MV-4-11 (cell line): ENCODE results near the gene MCM10.
"Not testable (repeated sequence)": the region's sequence is repeated elsewhere in the genome, so short reads cannot be mapped to it uniquely, and the experiment has no call there.

Experiments
- DNase-seq: peaks from one replicate; lab custom pipeline; 2025; lab: John Stamatoyannopoulos, UW

MCM10 gene

GRCh38 chr10:13160934-13161856 lies at the start of gene MCM10:
TSS of gene MCM10 (plus strand) at chr10:13161558. CDS start at chr10:13164203, 2,645 bp downstream.
- DNase-seq = peak; percentile 99

- no peak for DNase-seq
These were observed 47.8 kb upstream of the MCM10 start for GRCh38 chr10:13113544-13113943.

- DNase-seq = peak; percentile 17
These were observed 45.2 kb upstream of the MCM10 start for GRCh38 chr10:13115832-13116803.

GRCh38 chr10:13117841-13118783 lies 43.2 kb upstream of the MCM10 start:
- DNase-seq = peak; percentile 98

GRCh38 chr10:13118784-13119410 lies 42.5 kb upstream of the MCM10 start:
- DNase-seq = no peak

GRCh38 chr10:13120786-13121499 lies 40.4 kb upstream of the MCM10 start:
- peak; percentile 81 for DNase-seq

- no peak for DNase-seq
These were observed 39.9 kb upstream of the MCM10 start for GRCh38 chr10:13121500-13121854.

- no peak for DNase-seq
These were observed 24.7 kb upstream of the MCM10 start for GRCh38 chr10:13136651-13137050.

GRCh38 chr10:13139150-13139549 lies 22.2 kb upstream of the MCM10 start:
- DNase-seq = no peak

GRCh38 chr10:13139676-13140075 lies 21.7 kb upstream of the MCM10 start:
- DNase-seq = no peak

GRCh38 chr10:13140627-13141190 lies 20.6 kb upstream of the MCM10 start:
- DNase-seq = no peak

- no peak for DNase-seq
These were observed 17.6 kb upstream of the MCM10 start for GRCh38 chr10:13143766-13144165.

- no peak for DNase-seq
These were observed 16.5 kb upstream of the MCM10 start for GRCh38 chr10:13144814-13145213.

- DNase-seq = no peak
These were observed 15.0 kb upstream of the MCM10 start for GRCh38 chr10:13146379-13146778.

GRCh38 chr10:13147161-13147560 lies 14.2 kb upstream of the MCM10 start:
- no peak for DNase-seq

GRCh38 chr10:13152296-13152695 lies 9.1 kb upstream of the MCM10 start:
- DNase-seq = no peak

GRCh38 chr10:13155860-13156259 lies 5.5 kb upstream of the MCM10 start:
- DNase-seq = not testable (repeated sequence)

GRCh38 chr10:13158401-13158800 lies 3.0 kb upstream of the MCM10 start:
- DNase-seq = no peak

GRCh38 chr10:13161857-13162271 lies 506 bp downstream of the MCM10 start:
- no peak for DNase-seq

- DNase-seq = no peak
These were observed 2.5 kb downstream of the MCM10 start for GRCh38 chr10:13163859-13164258.
